ENCODE data around the gene ZNF140.
A peak's percentile ranks its signal among the peaks of the same experiment; 100 is the strongest.

ZNF140 gene

GRCh38 chr12:133080368-133081158 lies at the start of gene ZNF140:
Gene ZNF140 (plus strand): TSS chr12:133080923. CDS start chr12:133081321, 398 bp downstream.
- TF ChIP-seq, protein P1, sequence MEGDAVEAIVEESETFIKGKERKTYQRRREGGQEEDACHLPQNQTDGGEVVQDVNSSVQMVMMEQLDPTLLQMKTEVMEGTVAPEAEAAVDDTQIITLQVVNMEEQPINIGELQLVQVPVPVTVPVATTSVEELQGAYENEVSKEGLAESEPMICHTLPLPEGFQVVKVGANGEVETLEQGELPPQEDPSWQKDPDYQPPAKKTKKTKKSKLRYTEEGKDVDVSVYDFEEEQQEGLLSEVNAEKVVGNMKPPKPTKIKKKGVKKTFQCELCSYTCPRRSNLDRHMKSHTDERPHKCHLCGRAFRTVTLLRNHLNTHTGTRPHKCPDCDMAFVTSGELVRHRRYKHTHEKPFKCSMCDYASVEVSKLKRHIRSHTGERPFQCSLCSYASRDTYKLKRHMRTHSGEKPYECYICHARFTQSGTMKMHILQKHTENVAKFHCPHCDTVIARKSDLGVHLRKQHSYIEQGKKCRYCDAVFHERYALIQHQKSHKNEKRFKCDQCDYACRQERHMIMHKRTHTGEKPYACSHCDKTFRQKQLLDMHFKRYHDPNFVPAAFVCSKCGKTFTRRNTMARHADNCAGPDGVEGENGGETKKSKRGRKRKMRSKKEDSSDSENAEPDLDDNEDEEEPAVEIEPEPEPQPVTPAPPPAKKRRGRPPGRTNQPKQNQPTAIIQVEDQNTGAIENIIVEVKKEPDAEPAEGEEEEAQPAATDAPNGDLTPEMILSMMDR (IDR thresholded peaks at IDR 0.05; ENCODE audit: extremely low read depth, missing control alignments) = no peak
- DNase-seq (ENCODE audit: low spot score) = peak; percentile 87

- peak; percentile 94 for DNase-seq (ENCODE audit: low spot score)
- TF ChIP-seq, protein P1 (IDR thresholded peaks at IDR 0.05; ENCODE audit: extremely low read depth, missing control alignments) = no peak
Measured at GRCh38 chr12:133037207-133038005, 43.3 kb upstream of the ZNF140 start, which contains the start of gene ZNF84. Gene ZNF84 (plus strand): TSS chr12:133037509. CDS start chr12:133041468, 3,959 bp downstream.

GRCh38 chr12:133038118-133038709 lies 42.5 kb upstream of the ZNF140 start:
- TF ChIP-seq, protein P1 (IDR thresholded peaks at IDR 0.05; ENCODE audit: extremely low read depth, missing control alignments) = no peak
- DNase-seq (ENCODE audit: low spot score) = no peak

- TF ChIP-seq, protein P1 (IDR thresholded peaks at IDR 0.05; ENCODE audit: extremely low read depth, missing control alignments) = no peak
- DNase-seq (ENCODE audit: low spot score) = no peak
Measured at GRCh38 chr12:133046698-133047097, 34.0 kb upstream of the ZNF140 start.

GRCh38 chr12:133057446-133057845 lies 23.3 kb upstream of the ZNF140 start:
- DNase-seq (ENCODE audit: low spot score) = no peak
- TF ChIP-seq, protein P1 (IDR thresholded peaks at IDR 0.05; ENCODE audit: extremely low read depth, missing control alignments) = no peak

- TF ChIP-seq, protein P1 (IDR thresholded peaks at IDR 0.05; ENCODE audit: extremely low read depth, missing control alignments) = no peak
- DNase-seq (ENCODE audit: low spot score) = no peak
Measured at GRCh38 chr12:133058203-133059113, 22.3 kb upstream of the ZNF140 start.
